GM12878 (cell line): ENCODE data around the gene MLF1. TPM values are rescaled to one million over a fixed set of nuclear protein-coding genes. Genes with fewer than 3 reads are reported as not detected.

Experiments
- ATAC-seq: fragments of 200-7000 bp; cut with Tn5 transposase; 3 replicates; pipeline ENCODE4 v1.9.1; 2020; ENCODE audit warnings: mild to moderate bottlenecking, moderate library complexity
- BruUV-seq: library from RNA; stranded (reverse); fragments of 400-500 nt; replicated peaks from 2 replicates; lab custom pipeline; 2021; lab: Mats Ljungman, UMichigan
- CTCF ChIA-PET: fragments of 300-600 bp; sonication (Branson Sonifier 250); formaldehyde crosslinking; extraction: SDS; loops from one replicate; lab custom pipeline; 2021; ENCODE audit warnings: inconsistent platforms; lab: Yijun Ruan, JAX
- POLR2A ChIA-PET: fragments of 350-600 bp; formaldehyde crosslinking; extraction: SDS; loops from one replicate; lab custom pipeline; 2021; ENCODE audit warnings: inconsistent platforms; lab: Charles Lee
- RAD21 ChIA-PET: fragments of 300-600 bp; sonication (Branson Sonifier 250); formaldehyde crosslinking; loops from one replicate; lab custom pipeline; 2023; ENCODE audit warnings: antibody characterized with exemption; ENCODE audit not compliant: unreplicated experiment; lab: Charles Lee
- SMC1A ChIA-PET: fragments of 300-600 bp; sonication (Branson Sonifier 250); formaldehyde crosslinking; loops from one replicate; lab custom pipeline; 2023; ENCODE audit not compliant: unreplicated experiment, uncharacterized antibody; lab: Charles Lee
- DNase-seq: peaks from one replicate; pipeline ENCODE4 v3.0.0-alpha.2; 2011; ENCODE audit warnings: low read depth, low spot score
- FAIRE-seq: peaks from 3 replicates; lab custom pipeline; 2011; peaks lifted over from hg19 to GRCh38; lab: Jason Lieb, UNC
- H2AFZ ChIP-seq: 2 replicates; pipeline ENCODE4 v1.6.0; 2011; ENCODE audit warnings: low read depth, low read length, control low read depth; ENCODE audit not compliant: control insufficient read depth
- H3K27ac ChIP-seq: 2 replicates; pipeline ENCODE4 v1.5.1; 2011; ENCODE audit warnings: control low read depth; ENCODE audit not compliant: control insufficient read depth, insufficient read depth
- H3K27me3 ChIP-seq, 2 experiments: replicated peaks in 1 of 2; 2 replicates each; pipeline versions ENCODE4 v1.6.0 to v1.6.1; 2011; ENCODE audit warnings: low read length in 1 of 2; ENCODE audit not compliant: control insufficient read depth in 2 of 2, insufficient read depth in 2 of 2
- H3K36me3 ChIP-seq, 2 experiments: 2 replicates each; pipeline ENCODE4 v1.5.1; 2011; ENCODE audit warnings: low read length in 1 of 2; ENCODE audit not compliant: control insufficient read depth in 2 of 2, insufficient read depth in 2 of 2
- H3K4me1 ChIP-seq: 2 replicates; pipeline ENCODE4 v1.6.1; 2011; ENCODE audit warnings: mild to moderate bottlenecking, low read length, moderate library complexity, mixed read lengths; ENCODE audit not compliant: control insufficient read depth, insufficient read depth
- H3K4me2 ChIP-seq: 2 replicates; pipeline ENCODE4 v1.6.0; 2011; ENCODE audit warnings: control low read depth; ENCODE audit not compliant: control insufficient read depth, insufficient read depth
- H3K4me3 ChIP-seq: fragments of 200-600 bp; sonication (generic); 2 replicates; pipeline ENCODE4 v1.5.1; 2016
- H3K79me2 ChIP-seq: 2 replicates; pipeline ENCODE4 v1.6.0; 2011; ENCODE audit warnings: low read length; ENCODE audit not compliant: control insufficient read depth, insufficient read depth
- H3K9ac ChIP-seq: 2 replicates; pipeline ENCODE4 v1.8.0; 2011; ENCODE audit warnings: low read length, control low read depth, mixed read lengths; ENCODE audit not compliant: control insufficient read depth, insufficient read depth
- H3K9me3 ChIP-seq: replicated peaks from 3 replicates; pipeline ENCODE4 v1.5.1; 2011; ENCODE audit warnings: mild to moderate bottlenecking, low read length; ENCODE audit not compliant: control insufficient read depth, insufficient read depth
- H4K20me1 ChIP-seq: 2 replicates; pipeline ENCODE4 v1.6.0; 2011; ENCODE audit not compliant: control insufficient read depth, insufficient read depth
- SREBF1 ChIP-seq: IDR thresholded peaks from 2 replicates; pipeline ENCODE4 v1.6.1; 2012; ENCODE audit warnings: mild to moderate bottlenecking, low read length
- WGBS: methylation state at CpG from one replicate; pipeline ENCODE4 v1.1.6; 2016; ENCODE audit warnings: low lambda C conversion rate; ENCODE audit not compliant: insufficient replicate concordance, insufficient coverage; ENCODE audit errors: missing lambda C conversion rate; 5-methylcytosine and 5-hydroxymethylcytosine counted together
- in situ Hi-C: fragments of 300-500 bp; cut with MboI; formaldehyde crosslinking; loops from 9 replicates; pipeline ENCODE4 v1.14.3; 2018; ENCODE audit warnings: mixed read lengths
- intact Hi-C: fragments of 100-400 bp; cut with micrococcal nuclease; formaldehyde crosslinking; loops from one replicate; pipeline ENCODE4 v1.14.2; 2022; ENCODE audit not compliant: unreplicated experiment
- polyA plus RNA-seq, 11 experiments: library from polyadenylated mRNA; depleted of rRNA in 4 of 11; unstranded in 6 of 11; stranded (reverse) in 5 of 11; fragments of >200 nt; fragmentation: Nextera tagmentation in 4 of 11; fragmentation: Illumina TruSeq in 1 of 11; extraction: Ambion mirVana in 4 of 11; extraction: Trizol in 1 of 11; gene quantifications; 1 replicate in 1 of 11; 2 replicates in 10 of 11; pipeline versions ENCODE4 v1.2.1 to v1.2.3, GENCODE V29; 2011 to 2016; ENCODE audit warnings: inconsistent platforms in 2 of 11, missing spikeins in 2 of 11, low read depth in 1 of 11
- small RNA-seq: library from RNA; depleted of rRNA; stranded (forward); fragments of <200 nt; gene quantifications from one replicate; pipeline ENCODE3, GENCODE V24; 2014
- total RNA-seq, 4 experiments: library from RNA; depleted of rRNA in 3 of 4; stranded (reverse); fragments of >200 nt in 3 of 4; fragmentation: Illumina TruSeq in 1 of 4; extraction: Trizol in 1 of 4; gene quantifications; 2 replicates each; pipeline versions ENCODE4 v1.2.1 to v1.2.3, GENCODE V29; 2013 to 2021

The MLF1 gene
- total and polyA plus RNA-seq, 10 of the 15 experiments (the other 5 are each of a cell fraction or from before 2014, with no cell fraction given): 0.19 to 0.69 (median 0.40) TPM; not detected in 2

- no TSS peak for BruUV-seq
- RAD21 ChIA-PET: no interaction called here
Measured at GRCh38 chr3:158652463-158652862, 81.5 kb downstream of the MLF1 start.

More at GRCh38 chr3:158652463-158652862, 81.5 kb downstream of the MLF1 start:
- no peak overlapping the region for H2AFZ ChIP-seq
- ChIA-PET POLR2A (no interaction called here), SMC1A (interaction anchor here (1.3 kb wide), 1 partner anchor 9 kb away, joined by 5 read pairs; no protein-coding TSS in a partner anchor), CTCF (interaction anchor here (1.0 to 1.5 kb wide), 8 partner anchors 8 to 139 kb away, joined by 3 to 6 read pairs (median 3); partner anchors contain the start of gene GFM1)
- H3K4me1 ChIP-seq: no peaks in the 10 kb centered on the region
- no peak overlapping the region for H3K4me2 ChIP-seq
- H3K4me3 ChIP-seq: no peak overlapping the region
- H3K36me3 ChIP-seq: peaks cover 2 to 23% of the 10 kb centered on the region in 2 experiments
- H3K9me3 ChIP-seq: no peaks in the 10 kb centered on the region
- H3K27me3 ChIP-seq: no peaks in the 10 kb centered on the region
- no peak for DNase-seq
- no peak for ATAC-seq
- TF ChIP-seq SREBF1: no peak
- H4K20me1 ChIP-seq: no peaks in the 10 kb centered on the region
- intact Hi-C loops: no loop called here
- H3K79me2 ChIP-seq: peaks cover 2% of the 10 kb centered on the region
- H3K27ac ChIP-seq: no peak overlapping the region
- no peak for FAIRE-seq
- 93% methylated on average over 3 of the region's 3 CpGs for WGBS
- in situ Hi-C loops: no loop called here
- no peak overlapping the region for H3K9ac ChIP-seq

Small RNAs within 50 kb of the gene (small RNA-seq; reads per million reads assigned to genes)
- not detected for gene AC025033.1

Other genes starting within 250 kb of the MLF1 start
- 73.4 and 74.8 TPM in 2 replicates for gene GFM1, start 73.3 kb downstream of the MLF1 start, total RNA-seq (2014; rRNA removed)
- gene GFM1, start 73.3 kb downstream of the MLF1 start, total RNA-seq (2014; rRNA removed; fragmentation: Illumina TruSeq; extraction: Trizol): 57.8 and 62.8 TPM in 2 replicates
- gene GFM1, start 73.3 kb downstream of the MLF1 start, total RNA-seq (2021): 59.2 and 60.3 TPM in 2 replicates
- gene GFM1, start 73.3 kb downstream of the MLF1 start, polyA plus RNA-seq (2011; rRNA removed): 43.1 and 58.7 TPM in 2 replicates
- gene GFM1, start 73.3 kb downstream of the MLF1 start, polyA plus RNA-seq (2014; fragmentation: Illumina TruSeq; extraction: Trizol): 55.4 and 74.0 TPM in 2 replicates
- gene GFM1, start 73.3 kb downstream of the MLF1 start, polyA plus RNA-seq (2014; fragmentation: Nextera tagmentation; extraction: Ambion mirVana): 10 to 100 TPM; 36.9 to 43.1 TPM
- gene GFM1, start 73.3 kb downstream of the MLF1 start, polyA plus RNA-seq (2014; rRNA removed): 38.1 and 45.3 TPM in 2 replicates
- gene GFM1, start 73.3 kb downstream of the MLF1 start, polyA plus RNA-seq (2016; fragmentation: Nextera tagmentation; extraction: Ambion mirVana): 10 to 100 TPM; 84.2 to 87.2 TPM
- 16.2 and 18.5 TPM in 2 replicates for gene LXN, start 101.5 kb downstream of the MLF1 start, total RNA-seq (2014; rRNA removed)
- gene LXN, start 101.5 kb downstream of the MLF1 start, total RNA-seq (2014; rRNA removed; fragmentation: Illumina TruSeq; extraction: Trizol): 19.9 and 20.3 TPM in 2 replicates
- 9.3 and 10.7 TPM in 2 replicates for gene LXN, start 101.5 kb downstream of the MLF1 start, total RNA-seq (2021)
- gene LXN, start 101.5 kb downstream of the MLF1 start, polyA plus RNA-seq (2011; rRNA removed): 12.0 and 20.9 TPM in 2 replicates
- 20.5 and 22.7 TPM in 2 replicates for gene LXN, start 101.5 kb downstream of the MLF1 start, polyA plus RNA-seq (2014; fragmentation: Illumina TruSeq; extraction: Trizol)
- 10 to 100 TPM; 30.7 to 45.0 TPM for gene LXN, start 101.5 kb downstream of the MLF1 start, polyA plus RNA-seq (2014; fragmentation: Nextera tagmentation; extraction: Ambion mirVana)
- gene LXN, start 101.5 kb downstream of the MLF1 start, polyA plus RNA-seq (2014; rRNA removed): 18.4 and 19.7 TPM in 2 replicates
- 10 to 100 TPM; 20.4 to 21.8 TPM for gene LXN, start 101.5 kb downstream of the MLF1 start, polyA plus RNA-seq (2016; fragmentation: Nextera tagmentation; extraction: Ambion mirVana)
- 0.05 TPM in 1 of 2 replicates, not detected in the other for gene RARRES1, start 161.3 kb downstream of the MLF1 start, total RNA-seq (2014; rRNA removed)
- gene RARRES1, start 161.3 kb downstream of the MLF1 start, total RNA-seq (2014; rRNA removed; fragmentation: Illumina TruSeq; extraction: Trizol): not detected in 2 replicates
- 0.16 TPM in 1 of 2 replicates, not detected in the other for gene RARRES1, start 161.3 kb downstream of the MLF1 start, total RNA-seq (2021)
- gene RARRES1, start 161.3 kb downstream of the MLF1 start, polyA plus RNA-seq (2011; rRNA removed): not detected in 2 replicates
- gene RARRES1, start 161.3 kb downstream of the MLF1 start, polyA plus RNA-seq (2014; fragmentation: Illumina TruSeq; extraction: Trizol): not detected in 2 replicates
- gene RARRES1, start 161.3 kb downstream of the MLF1 start, polyA plus RNA-seq (2014; fragmentation: Nextera tagmentation; extraction: Ambion mirVana): under 1 TPM in 1 of 2 experiments, not detected in 1; 0.02 TPM
- gene RARRES1, start 161.3 kb downstream of the MLF1 start, polyA plus RNA-seq (2014; rRNA removed): not detected in 2 replicates
- under 1 TPM; 0.63 to 0.83 TPM for gene RARRES1, start 161.3 kb downstream of the MLF1 start, polyA plus RNA-seq (2016; fragmentation: Nextera tagmentation; extraction: Ambion mirVana)
- 36.1 and 43.8 TPM in 2 replicates for gene MFSD1, start 230.9 kb downstream of the MLF1 start, total RNA-seq (2014; rRNA removed)
- gene MFSD1, start 230.9 kb downstream of the MLF1 start, total RNA-seq (2014; rRNA removed; fragmentation: Illumina TruSeq; extraction: Trizol): 24.3 and 25.1 TPM in 2 replicates
- 21.1 and 25.3 TPM in 2 replicates for gene MFSD1, start 230.9 kb downstream of the MLF1 start, total RNA-seq (2021)
- gene MFSD1, start 230.9 kb downstream of the MLF1 start, polyA plus RNA-seq (2011; rRNA removed): 32.0 and 37.2 TPM in 2 replicates
- 22.5 and 27.3 TPM in 2 replicates for gene MFSD1, start 230.9 kb downstream of the MLF1 start, polyA plus RNA-seq (2014; fragmentation: Illumina TruSeq; extraction: Trizol)
- 10 to 100 TPM in 1 of 2 experiments, 1 to 10 TPM in 1; 7.3 to 14.6 TPM for gene MFSD1, start 230.9 kb downstream of the MLF1 start, polyA plus RNA-seq (2014; fragmentation: Nextera tagmentation; extraction: Ambion mirVana)
- 26.5 and 33.3 TPM in 2 replicates for gene MFSD1, start 230.9 kb downstream of the MLF1 start, polyA plus RNA-seq (2014; rRNA removed)
- gene MFSD1, start 230.9 kb downstream of the MLF1 start, polyA plus RNA-seq (2016; fragmentation: Nextera tagmentation; extraction: Ambion mirVana): 10 to 100 TPM; 40.8 to 41.7 TPM